ENCODE measurements around the gene BRD8. TPM values are rescaled to one million over a fixed set of nuclear protein-coding genes. Genes with fewer than 3 reads are reported as not detected.

BRD8 gene
- total RNA-seq (2011; cell fraction: chromatin; rRNA removed; ENCODE audit: low replicate concordance), result 262 and 465 TPM in 2 replicates
- 139 and 153 TPM in 2 replicates for total RNA-seq (2011; cell fraction: nucleolus; rRNA removed)
- total RNA-seq (2011; cell fraction: nucleoplasm; rRNA removed), result 257 and 290 TPM in 2 replicates
- total RNA-seq (2014; rRNA removed) (53.9 and 54.6 TPM in 2 replicates), total RNA-seq (2014; rRNA removed; fragmentation: Illumina TruSeq; extraction: Trizol) (71.2 and 85.6 TPM in 2 replicates), total RNA-seq (2015; rRNA removed; fragmentation: Illumina TruSeq; extraction: Trizol) (55.2 and 57.1 TPM in 2 replicates), total RNA-seq (2021) (65.7 and 74.1 TPM in 2 replicates), polyA plus RNA-seq (2011; rRNA removed) (163 and 175 TPM in 2 replicates), polyA plus RNA-seq (2014; fragmentation: Illumina TruSeq; extraction: Trizol) (87.9 and 88.4 TPM in 2 replicates), polyA plus RNA-seq (2014; fragmentation: Nextera tagmentation; extraction: Ambion mirVana) (100 to 1,000 TPM in 1 of 2 experiments, 10 to 100 TPM in 1; 89.5 to 141 TPM), polyA plus RNA-seq (2014; rRNA removed) (76.8 and 87.0 TPM in 2 replicates), polyA minus RNA-seq (2011; rRNA and poly(A)+ RNA removed) (110 and 130 TPM in 2 replicates), Bru-seq, nascent RNA (percentile 76 among the genes with signal in this experiment), BruChase-seq, experiment 1, labeled RNA remaining after a 2-hour chase (percentile 82 among the genes with signal in this experiment), BruChase-seq, experiment 2, labeled RNA remaining after a 6-hour chase (percentile 86 among the genes with signal in this experiment)
- 43.2 and 73.7 TPM in 2 replicates for polyA plus RNA-seq (2011; cell fraction: cytosol; rRNA removed)
- polyA plus RNA-seq (2011; cell fraction: nucleus; rRNA removed), result 342 and 416 TPM in 2 replicates
- polyA plus RNA-seq (2012), result 62.7 and 76.2 TPM in 2 replicates
- polyA minus RNA-seq (2011; cell fraction: cytosol; rRNA and poly(A)+ RNA removed), result 22.6 and 38.0 TPM in 2 replicates
- polyA minus RNA-seq (2011; cell fraction: nucleus; rRNA and poly(A)+ RNA removed), result 75.5 and 117 TPM in 2 replicates
- long read RNA-seq, experiment 1, transcript BRD8-201 (22 exons, 3,198 nt), result major isoform, 24 of 183 reads
- long read RNA-seq, experiment 1, partial matches to known transcripts, result 70 of 183 reads
- long read RNA-seq, experiment 1, other reads (novel, unspliced or antisense), result 81 of 183 reads
- long read RNA-seq, experiment 2, transcript BRD8-201 (22 exons, 3,198 nt), result major isoform, 8 of 48 reads
- long read RNA-seq, experiment 2, partial matches to known transcripts, result 18 of 48 reads
- long read RNA-seq, experiment 2, other reads (novel, unspliced or antisense), result 21 of 48 reads
- long read RNA-seq, experiment 3, transcript BRD8-201 (22 exons, 3,198 nt), result major isoform, 7 of 34 reads
- long read RNA-seq, experiment 3, partial matches to known transcripts, result 9 of 34 reads
- long read RNA-seq, experiment 3, other reads (novel, unspliced or antisense), result 12 of 34 reads

DNA sequence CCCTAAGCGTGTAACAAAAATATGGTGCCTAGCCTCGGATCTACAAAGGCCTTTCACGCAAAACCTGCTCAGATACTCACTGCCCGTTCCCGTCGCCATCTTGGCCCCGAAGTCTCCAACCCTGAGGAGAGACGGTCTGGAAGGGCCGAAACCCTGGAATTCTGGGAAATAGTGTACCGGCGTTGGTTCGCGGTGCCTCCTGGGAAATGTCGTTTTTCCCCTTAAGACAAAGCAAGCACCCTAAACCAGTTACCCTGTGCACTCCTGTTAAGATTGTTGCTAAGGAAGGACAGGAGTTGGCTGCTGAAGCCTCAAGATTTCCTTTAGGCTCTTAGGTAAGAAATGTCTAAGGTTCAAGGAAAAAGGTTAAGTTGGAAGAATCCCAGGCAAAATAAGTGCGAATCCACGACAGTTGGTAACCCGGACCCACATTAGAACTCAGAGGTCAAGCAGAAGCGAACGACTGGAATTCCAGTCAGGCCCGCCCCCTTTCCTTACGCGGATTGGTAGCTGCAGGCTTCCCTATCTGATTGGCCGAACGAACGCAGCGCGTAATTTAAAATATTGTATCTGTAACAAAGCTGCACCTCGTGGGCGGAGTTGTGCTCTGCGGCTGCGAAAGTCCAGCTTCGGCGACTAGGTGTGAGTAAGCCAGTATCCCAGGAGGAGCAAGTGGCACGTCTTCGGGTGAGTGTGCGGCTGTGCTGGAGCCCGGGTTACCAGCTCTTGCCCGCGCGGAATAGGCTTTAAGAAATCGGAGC lies at the start of gene BRD8, which contains the start of gene KIF20A:
BRD8 (minus strand) TSS at position 115 of the 761 bp plus-strand sequence; CDS start at position 99, 16 bp downstream.
KIF20A (plus strand) TSS at position 597 of the 761 bp plus-strand sequence. CDS start 569 bp downstream, outside the sequence.
- intact Hi-C loops (cut with micrococcal nuclease) (no loop called here), in situ Hi-C loops (cut with MboI) (loop anchor here (25.0 kb wide), 1 partner anchor 234 kb away; no protein-coding TSS in a partner anchor)
- Histone ChIP-seq H4K20me1 (replicated peaks; ENCODE audit: control insufficient read depth, insufficient read depth, low read length) (no peaks in the 10 kb centered on the region), H3K27ac (ENCODE audit: extremely low read depth, low read depth, low read length) (peak within 1 kb of the TSS; percentile 99), H3K9me1 (ENCODE audit: control insufficient read depth, insufficient read depth, low read length) (no peaks in the 10 kb centered on the region), H3K36me3 (ENCODE audit: control insufficient read depth, insufficient read depth, low read length) (peaks cover 60% of the 10 kb centered on the region), H2AFZ (ENCODE audit: low read depth, low read length) (peak within 1 kb of the TSS; percentile 99), H3K4me1 (replicated peaks in 1 of 2; ENCODE audit: control insufficient read depth in 2 of 2, insufficient read depth in 2 of 2, low read length in 2 of 2) (peaks cover 0 to 5% of the 10 kb centered on the region in 2 experiments; a peak in 1 of 5 replicates), H3K9ac (ENCODE audit: insufficient read depth in 1 of 2, low read depth in 2 of 2, low read length in 2 of 2) (peak within 1 kb of the TSS; percentile 90 to 97), H3K4me3 (peak within 1 kb of the TSS; percentile 63), H3K9me3 (replicated peaks; ENCODE audit: control insufficient read depth, insufficient read depth, low read depth, low read length) (no peaks in the 10 kb centered on the region), H3K4me2 (ENCODE audit: insufficient read depth, low read length) (peak within 1 kb of the TSS; percentile 95), H3K27me3 (ENCODE audit: control insufficient read depth in 2 of 2, insufficient read depth in 2 of 2, low read length in 2 of 2) (no peaks in the 10 kb centered on the region), H3K79me2 (ENCODE audit: control insufficient read depth, insufficient read depth, low read length) (peaks cover 57% of the 10 kb centered on the region)
- ATAC-seq (peak; percentile 90), FAIRE-seq (peak; percentile 98), DNase-seq (ENCODE audit: extremely low read depth in 1 of 4, low spot score in 3 of 4) (peak; percentile 86 to 98 (median 91))
- CTCF ChIA-PET (ENCODE audit: low intra/inter-chr PET ratio), result interaction anchor here (0.5 to 2.2 kb wide), 3 partner anchors 104 to 314 kb away, joined by 3 to 10 read pairs (median 3); no protein-coding TSS in a partner anchor
- POLR2A ChIA-PET, result interaction anchor here (0.6 to 4.6 kb wide), 26 partner anchors 8 to 1561 kb away, joined by 3 to 34 read pairs (median 3); partner anchors contain the start of genes CDC23 and FAM53C
- under 1% methylated on average over 41 of the region's 41 CpGs for whole genome bisulfite sequencing (ENCODE audit: insufficient coverage, low coverage, missing lambda C conversion rate)
- no TSS peak for BruUV-seq (replicated peaks)
- TF ChIP-seq ZNF707 (CRISPR knock-in tag; conservative IDR thresholded peaks at IDR 0.05) (no peak), SLC30A9 (CRISPR knock-in tag; IDR thresholded peaks at IDR 0.05) (no peak), TEAD4 (IDR thresholded peaks at IDR 0.05; ENCODE audit: low read length) (peak; percentile 69), TEAD4 (CRISPR knock-in tag; IDR thresholded peaks at IDR 0.05; ENCODE audit: borderline replicate concordance) (no peak), YBX1 (IDR thresholded peaks at IDR 0.05) (no peak), FOSL1 (tag; conservative IDR thresholded peaks at IDR 0.05) (peak; percentile 63), MXD1 (CRISPR knock-in tag; IDR thresholded peaks at IDR 0.05; ENCODE audit: borderline replicate concordance, poor library complexity, severe bottlenecking) (peak; percentile 92), E2F4 (CRISPR knock-in tag; IDR thresholded peaks at IDR 0.05; ENCODE audit: low read depth) (peak; percentile 100), PHB2 (IDR thresholded peaks at IDR 0.05; ENCODE audit: low read depth) (no peak), RHOXF2B (CRISPR knock-in tag; conservative IDR thresholded peaks at IDR 0.05) (peak; percentile 25; the same call in 1 of the 2 replicates), MIER1 (IDR thresholded peaks at IDR 0.05; ENCODE audit: low read depth) (no peak), RCOR1 (IDR thresholded peaks at IDR 0.05; ENCODE audit: borderline replicate concordance in 1 of 2, low read depth in 2 of 2, low read length in 2 of 2) (peak in 1 of 2 experiments; percentile 18; a peak in 1 of 4 replicates)
- TF ChIP-seq, protein P1, sequence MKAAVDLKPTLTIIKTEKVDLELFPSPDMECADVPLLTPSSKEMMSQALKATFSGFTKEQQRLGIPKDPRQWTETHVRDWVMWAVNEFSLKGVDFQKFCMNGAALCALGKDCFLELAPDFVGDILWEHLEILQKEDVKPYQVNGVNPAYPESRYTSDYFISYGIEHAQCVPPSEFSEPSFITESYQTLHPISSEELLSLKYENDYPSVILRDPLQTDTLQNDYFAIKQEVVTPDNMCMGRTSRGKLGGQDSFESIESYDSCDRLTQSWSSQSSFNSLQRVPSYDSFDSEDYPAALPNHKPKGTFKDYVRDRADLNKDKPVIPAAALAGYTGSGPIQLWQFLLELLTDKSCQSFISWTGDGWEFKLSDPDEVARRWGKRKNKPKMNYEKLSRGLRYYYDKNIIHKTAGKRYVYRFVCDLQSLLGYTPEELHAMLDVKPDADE (conservative IDR thresholded peaks at IDR 0.05; ENCODE audit: control insufficient read depth, low read depth, low read length), result peak; percentile 70; the same call in 1 of the 2 replicates

Data from K562 (cell line).